ENCODE results near the gene ARID1B. TPM values are rescaled to one million over a fixed set of nuclear protein-coding genes. Genes with fewer than 3 reads are reported as not detected.

ARID1B gene
- total and polyA plus RNA-seq, 2 of the 13 experiments (the other 11 are each of a cell fraction or from before 2014, with no cell fraction given), result 20.1 to 32.6 TPM

DNA sequence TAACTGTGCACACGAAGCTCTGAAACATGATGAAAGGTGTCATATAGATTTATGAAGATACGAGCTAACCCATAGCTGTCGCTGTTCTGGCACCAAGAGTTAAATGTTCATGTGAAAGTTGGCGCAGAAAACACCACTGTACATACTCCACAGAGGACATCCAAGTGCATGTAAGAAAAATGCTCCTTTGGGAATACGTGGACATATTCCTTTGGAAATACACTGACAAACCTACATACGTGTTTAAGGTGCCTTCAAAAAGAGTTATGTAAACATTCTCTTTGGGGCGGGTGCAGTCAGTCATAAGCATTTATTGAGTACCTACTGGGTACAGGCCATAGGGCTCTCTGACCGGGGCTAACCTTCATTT is 723 bp upstream of the ARID1B start (continued):
- TF ChIP-seq, protein P1, sequence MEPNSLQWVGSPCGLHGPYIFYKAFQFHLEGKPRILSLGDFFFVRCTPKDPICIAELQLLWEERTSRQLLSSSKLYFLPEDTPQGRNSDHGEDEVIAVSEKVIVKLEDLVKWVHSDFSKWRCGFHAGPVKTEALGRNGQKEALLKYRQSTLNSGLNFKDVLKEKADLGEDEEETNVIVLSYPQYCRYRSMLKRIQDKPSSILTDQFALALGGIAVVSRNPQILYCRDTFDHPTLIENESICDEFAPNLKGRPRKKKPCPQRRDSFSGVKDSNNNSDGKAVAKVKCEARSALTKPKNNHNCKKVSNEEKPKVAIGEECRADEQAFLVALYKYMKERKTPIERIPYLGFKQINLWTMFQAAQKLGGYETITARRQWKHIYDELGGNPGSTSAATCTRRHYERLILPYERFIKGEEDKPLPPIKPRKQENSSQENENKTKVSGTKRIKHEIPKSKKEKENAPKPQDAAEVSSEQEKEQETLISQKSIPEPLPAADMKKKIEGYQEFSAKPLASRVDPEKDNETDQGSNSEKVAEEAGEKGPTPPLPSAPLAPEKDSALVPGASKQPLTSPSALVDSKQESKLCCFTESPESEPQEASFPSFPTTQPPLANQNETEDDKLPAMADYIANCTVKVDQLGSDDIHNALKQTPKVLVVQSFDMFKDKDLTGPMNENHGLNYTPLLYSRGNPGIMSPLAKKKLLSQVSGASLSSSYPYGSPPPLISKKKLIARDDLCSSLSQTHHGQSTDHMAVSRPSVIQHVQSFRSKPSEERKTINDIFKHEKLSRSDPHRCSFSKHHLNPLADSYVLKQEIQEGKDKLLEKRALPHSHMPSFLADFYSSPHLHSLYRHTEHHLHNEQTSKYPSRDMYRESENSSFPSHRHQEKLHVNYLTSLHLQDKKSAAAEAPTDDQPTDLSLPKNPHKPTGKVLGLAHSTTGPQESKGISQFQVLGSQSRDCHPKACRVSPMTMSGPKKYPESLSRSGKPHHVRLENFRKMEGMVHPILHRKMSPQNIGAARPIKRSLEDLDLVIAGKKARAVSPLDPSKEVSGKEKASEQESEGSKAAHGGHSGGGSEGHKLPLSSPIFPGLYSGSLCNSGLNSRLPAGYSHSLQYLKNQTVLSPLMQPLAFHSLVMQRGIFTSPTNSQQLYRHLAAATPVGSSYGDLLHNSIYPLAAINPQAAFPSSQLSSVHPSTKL (CRISPR knock-in tag; IDR thresholded peaks at IDR 0.05), result peak; percentile 41
- no peak for TF ChIP-seq ZNF564 (CRISPR knock-in tag; IDR thresholded peaks at IDR 0.05)
- no peak for TF ChIP-seq ZNF563 (CRISPR knock-in tag; IDR thresholded peaks at IDR 0.05)
- TF ChIP-seq ISL2 (CRISPR knock-in tag; IDR thresholded peaks at IDR 0.05), result no peak
- 0 out of 2 replicates have a peak, but pooled peaks have one; percentile 41 for TF ChIP-seq NR2F2 (IDR thresholded peaks at IDR 0.05; ENCODE audit: borderline replicate concordance, low read depth)
- no peak for TF ChIP-seq HHEX (CRISPR knock-in tag; IDR thresholded peaks at IDR 0.05)
- no peak for TF ChIP-seq ZNF44 (CRISPR knock-in tag; IDR thresholded peaks at IDR 0.05)
- no peak for TF ChIP-seq ZKSCAN1 (IDR thresholded peaks at IDR 0.05; ENCODE audit: low read length)
- TF ChIP-seq KMT2B (CRISPR knock-in tag; IDR thresholded peaks at IDR 0.05), result no peak
- no peak for TF ChIP-seq NR2F1 (CRISPR knock-in tag; IDR thresholded peaks at IDR 0.05)
- no peak for TF ChIP-seq BRD4 (CRISPR knock-in tag; IDR thresholded peaks at IDR 0.05)
- TF ChIP-seq, protein P2, sequence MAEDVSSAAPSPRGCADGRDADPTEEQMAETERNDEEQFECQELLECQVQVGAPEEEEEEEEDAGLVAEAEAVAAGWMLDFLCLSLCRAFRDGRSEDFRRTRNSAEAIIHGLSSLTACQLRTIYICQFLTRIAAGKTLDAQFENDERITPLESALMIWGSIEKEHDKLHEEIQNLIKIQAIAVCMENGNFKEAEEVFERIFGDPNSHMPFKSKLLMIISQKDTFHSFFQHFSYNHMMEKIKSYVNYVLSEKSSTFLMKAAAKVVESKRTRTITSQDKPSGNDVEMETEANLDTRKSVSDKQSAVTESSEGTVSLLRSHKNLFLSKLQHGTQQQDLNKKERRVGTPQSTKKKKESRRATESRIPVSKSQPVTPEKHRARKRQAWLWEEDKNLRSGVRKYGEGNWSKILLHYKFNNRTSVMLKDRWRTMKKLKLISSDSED (CRISPR knock-in tag; IDR thresholded peaks at IDR 0.05), result no peak
- no peak for TF ChIP-seq ZSCAN9 (CRISPR knock-in tag; IDR thresholded peaks at IDR 0.05; ENCODE audit: borderline replicate concordance)
- TF ChIP-seq ZNF672 (CRISPR knock-in tag; IDR thresholded peaks at IDR 0.05), result no peak
- TF ChIP-seq KLF6 (CRISPR knock-in tag; IDR thresholded peaks at IDR 0.05), result no peak
- TF ChIP-seq SOX6 (IDR thresholded peaks at IDR 0.05), result no peak
- TF ChIP-seq SOX6 (CRISPR knock-in tag; IDR thresholded peaks at IDR 0.05), result no peak; the same call in 1 of the 2 replicates
- no peak for TF ChIP-seq ZNF7 (CRISPR knock-in tag; IDR thresholded peaks at IDR 0.05)
- TF ChIP-seq, protein P3, sequence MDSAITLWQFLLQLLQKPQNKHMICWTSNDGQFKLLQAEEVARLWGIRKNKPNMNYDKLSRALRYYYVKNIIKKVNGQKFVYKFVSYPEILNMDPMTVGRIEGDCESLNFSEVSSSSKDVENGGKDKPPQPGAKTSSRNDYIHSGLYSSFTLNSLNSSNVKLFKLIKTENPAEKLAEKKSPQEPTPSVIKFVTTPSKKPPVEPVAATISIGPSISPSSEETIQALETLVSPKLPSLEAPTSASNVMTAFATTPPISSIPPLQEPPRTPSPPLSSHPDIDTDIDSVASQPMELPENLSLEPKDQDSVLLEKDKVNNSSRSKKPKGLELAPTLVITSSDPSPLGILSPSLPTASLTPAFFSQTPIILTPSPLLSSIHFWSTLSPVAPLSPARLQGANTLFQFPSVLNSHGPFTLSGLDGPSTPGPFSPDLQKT (CRISPR knock-in tag; IDR thresholded peaks at IDR 0.05; ENCODE audit: borderline replicate concordance), result no peak
- no peak for TF ChIP-seq HES4 (CRISPR knock-in tag; IDR thresholded peaks at IDR 0.05; ENCODE audit: borderline replicate concordance)
- TF ChIP-seq, protein P4, sequence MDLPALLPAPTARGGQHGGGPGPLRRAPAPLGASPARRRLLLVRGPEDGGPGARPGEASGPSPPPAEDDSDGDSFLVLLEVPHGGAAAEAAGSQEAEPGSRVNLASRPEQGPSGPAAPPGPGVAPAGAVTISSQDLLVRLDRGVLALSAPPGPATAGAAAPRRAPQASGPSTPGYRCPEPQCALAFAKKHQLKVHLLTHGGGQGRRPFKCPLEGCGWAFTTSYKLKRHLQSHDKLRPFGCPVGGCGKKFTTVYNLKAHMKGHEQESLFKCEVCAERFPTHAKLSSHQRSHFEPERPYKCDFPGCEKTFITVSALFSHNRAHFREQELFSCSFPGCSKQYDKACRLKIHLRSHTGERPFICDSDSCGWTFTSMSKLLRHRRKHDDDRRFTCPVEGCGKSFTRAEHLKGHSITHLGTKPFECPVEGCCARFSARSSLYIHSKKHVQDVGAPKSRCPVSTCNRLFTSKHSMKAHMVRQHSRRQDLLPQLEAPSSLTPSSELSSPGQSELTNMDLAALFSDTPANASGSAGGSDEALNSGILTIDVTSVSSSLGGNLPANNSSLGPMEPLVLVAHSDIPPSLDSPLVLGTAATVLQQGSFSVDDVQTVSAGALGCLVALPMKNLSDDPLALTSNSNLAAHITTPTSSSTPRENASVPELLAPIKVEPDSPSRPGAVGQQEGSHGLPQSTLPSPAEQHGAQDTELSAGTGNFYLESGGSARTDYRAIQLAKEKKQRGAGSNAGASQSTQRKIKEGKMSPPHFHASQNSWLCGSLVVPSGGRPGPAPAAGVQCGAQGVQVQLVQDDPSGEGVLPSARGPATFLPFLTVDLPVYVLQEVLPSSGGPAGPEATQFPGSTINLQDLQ (CRISPR knock-in tag; IDR thresholded peaks at IDR 0.05), result no peak
- TF ChIP-seq, protein P5, sequence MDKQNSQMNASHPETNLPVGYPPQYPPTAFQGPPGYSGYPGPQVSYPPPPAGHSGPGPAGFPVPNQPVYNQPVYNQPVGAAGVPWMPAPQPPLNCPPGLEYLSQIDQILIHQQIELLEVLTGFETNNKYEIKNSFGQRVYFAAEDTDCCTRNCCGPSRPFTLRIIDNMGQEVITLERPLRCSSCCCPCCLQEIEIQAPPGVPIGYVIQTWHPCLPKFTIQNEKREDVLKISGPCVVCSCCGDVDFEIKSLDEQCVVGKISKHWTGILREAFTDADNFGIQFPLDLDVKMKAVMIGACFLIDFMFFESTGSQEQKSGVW (CRISPR knock-in tag; IDR thresholded peaks at IDR 0.05; ENCODE audit: borderline replicate concordance), result no peak
- TF ChIP-seq KLF13 (CRISPR knock-in tag; IDR thresholded peaks at IDR 0.05), result no peak
- no peak for TF ChIP-seq ZNF607 (CRISPR knock-in tag; IDR thresholded peaks at IDR 0.05; ENCODE audit: borderline replicate concordance)
